NB4 (cell line): ENCODE data around the gene DHX30.

Source experiments
- CTCF ChIP-seq: IDR thresholded peaks from one replicate; pipeline ENCODE4 v1.5.1; 2012; ENCODE audit warnings: low read depth, low read length
- MYC ChIP-seq: IDR thresholded peaks from 2 replicates; pipeline ENCODE4 v1.6.1; 2011; ENCODE audit warnings: low read depth, low read length
- POLR2A ChIP-seq: IDR thresholded peaks from 2 replicates; pipeline ENCODE4 v1.6.1; 2011; ENCODE audit warnings: mild to moderate bottlenecking; ENCODE audit not compliant: insufficient read length; ENCODE audit errors: extremely low read depth

- TF ChIP-seq CTCF (no peak), POLR2A (no peak), MYC (no peak)
Observed at GRCh38 chr3:47897954-47898353, 95.0 kb downstream of the DHX30 start.
